H1 (cell line): Measurements from ENCODE around the gene SYDE2. TPM values are rescaled to one million over a fixed set of nuclear protein-coding genes. Genes with fewer than 3 reads are reported as not detected.

ENCODE experiments used
- CTCF ChIA-PET: fragments of 300-600 bp; sonication (Branson Sonifier 250); formaldehyde crosslinking; loops from one replicate; lab custom pipeline; 2021; ENCODE audit not compliant: partially characterized antibody; lab: Charles Lee
- POLR2A ChIA-PET: fragments of 300-600 bp; sonication (Branson Sonifier 250); formaldehyde crosslinking; loops from one replicate; lab custom pipeline; 2021; ENCODE audit warnings: inconsistent platforms; ENCODE audit not compliant: partially characterized antibody; lab: Charles Lee
- DNase-seq, 2 experiments: peaks; one replicate each; pipeline versions ENCODE4 v3.0.0 to v3.0.0-alpha.2; 2010 to 2022; ENCODE audit warnings: low spot score in 2 of 2, low read depth in 1 of 2, mixed read lengths in 1 of 2
- FAIRE-seq: peaks from 2 replicates; lab custom pipeline; 2011; peaks lifted over from hg19 to GRCh38; lab: Jason Lieb, UNC
- H2AFZ ChIP-seq: 2 replicates; pipeline ENCODE4 v1.8.1; 2012; ENCODE audit warnings: low read length, inconsistent platforms
- H2AK5ac ChIP-seq: 2 replicates; pipeline ENCODE4 v1.6.1; 2013; ENCODE audit warnings: low read depth, low read length
- H2BK120ac ChIP-seq: replicated peaks from 2 replicates; pipeline ENCODE3; 2013; ENCODE audit warnings: low read depth, low read length, inconsistent platforms
- H2BK12ac ChIP-seq: 2 replicates; pipeline ENCODE4 v1.6.1; 2013; ENCODE audit warnings: low read depth, low read length
- H2BK15ac ChIP-seq: 2 replicates; pipeline ENCODE4 v1.6.1; 2013; ENCODE audit warnings: low read length
- H2BK20ac ChIP-seq: 2 replicates; pipeline ENCODE4 v1.6.1; 2013; ENCODE audit warnings: low read length
- H2BK5ac ChIP-seq: 2 replicates; pipeline ENCODE4 v1.6.1; 2013; ENCODE audit warnings: low read depth, low read length
- H3K14ac ChIP-seq: 2 replicates; pipeline ENCODE4 v1.6.1; 2013; ENCODE audit warnings: inconsistent platforms; ENCODE audit not compliant: insufficient read length
- H3K18ac ChIP-seq: 2 replicates; pipeline ENCODE4 v1.6.1; 2013; ENCODE audit warnings: low read length; ENCODE audit errors: extremely low read depth
- H3K23ac ChIP-seq: 2 replicates; pipeline ENCODE4 v1.6.1; 2013; ENCODE audit warnings: inconsistent platforms; ENCODE audit not compliant: insufficient read length
- H3K23me2 ChIP-seq: 2 replicates; pipeline ENCODE4 v1.6.1; 2013; ENCODE audit warnings: low read depth, low read length
- H3K27ac ChIP-seq: 2 replicates; pipeline ENCODE4 v1.6.1; 2011; ENCODE audit warnings: low read depth, low read length, inconsistent platforms
- H3K27me3 ChIP-seq, 4 experiments: replicated peaks in 1 of 4; 1 replicate in 1 of 4; 2 replicates in 3 of 4; pipeline versions ENCODE4 v1.6.1 to v1.8.1; 2011 to 2013; ENCODE audit warnings: low read length in 3 of 4, mild to moderate bottlenecking in 3 of 4, inconsistent platforms in 2 of 4, mixed read lengths in 2 of 4, moderate library complexity in 1 of 4; ENCODE audit not compliant: control insufficient read depth in 3 of 4, insufficient read depth in 3 of 4; ENCODE audit errors: extremely low read depth in 1 of 4
- H3K36me3 ChIP-seq, 4 experiments: 2 replicates each; pipeline versions ENCODE4 v1.6.1 to v1.8.1; 2011 to 2013; ENCODE audit warnings: mild to moderate bottlenecking in 4 of 4, low read length in 3 of 4, moderate library complexity in 2 of 4, control low read depth in 1 of 4, inconsistent platforms in 1 of 4; ENCODE audit not compliant: insufficient read depth in 4 of 4, control insufficient read depth in 2 of 4
- H3K4ac ChIP-seq: replicated peaks from 2 replicates; pipeline ENCODE3; 2013; ENCODE audit warnings: low read length, low read depth, mixed read lengths, inconsistent platforms; ENCODE audit not compliant: insufficient read length
- H3K4me1 ChIP-seq, 4 experiments: replicated peaks in 1 of 4; 1 replicate in 1 of 4; 2 replicates in 3 of 4; pipeline versions ENCODE4 v1.6.1 to v1.8.1; 2011 to 2013; ENCODE audit warnings: low read length in 3 of 4, inconsistent platforms in 2 of 4, mixed read lengths in 1 of 4; ENCODE audit not compliant: insufficient read depth in 4 of 4, control insufficient read depth in 3 of 4
- H3K4me2 ChIP-seq, 2 experiments: 2 replicates each; pipeline versions ENCODE4 v1.6.1 to v1.8.1; 2011 to 2013; ENCODE audit warnings: low read depth in 2 of 2, low read length in 2 of 2, control low read depth in 1 of 2, inconsistent platforms in 1 of 2, mild to moderate bottlenecking in 1 of 2; ENCODE audit not compliant: insufficient read depth in 1 of 2
- H3K4me3 ChIP-seq, 4 experiments: fragments of 200-600, 300-600 bp in 1 of 4; sonication (generic), shearing (Covaris generic), sonication (Bioruptor Twin) in 1 of 4; 2 replicates each; pipeline versions ENCODE4 v1.5.1 to v1.8.1; 2011 to 2016; ENCODE audit warnings: low read length in 4 of 4, low read depth in 3 of 4, control low read depth in 2 of 4, inconsistent platforms in 2 of 4, mild to moderate bottlenecking in 2 of 4, mixed read lengths in 1 of 4, moderate library complexity in 1 of 4; ENCODE audit not compliant: insufficient read depth in 2 of 4; ENCODE audit errors: extremely low read depth in 1 of 4
- H3K56ac ChIP-seq: replicated peaks from 2 replicates; pipeline ENCODE3; 2013; ENCODE audit warnings: low read depth, mild to moderate bottlenecking, mixed read lengths, low read length, inconsistent platforms; ENCODE audit not compliant: insufficient read length
- H3K79me1 ChIP-seq: 2 replicates; pipeline ENCODE4 v1.6.1; 2013; ENCODE audit warnings: low read depth, low read length, control low read depth
- H3K79me2 ChIP-seq, 2 experiments: 2 replicates each; pipeline versions ENCODE4 v1.6.1 to v1.8.1; 2012 to 2013; ENCODE audit warnings: low read length in 2 of 2, mild to moderate bottlenecking in 2 of 2, inconsistent platforms in 1 of 2; ENCODE audit not compliant: insufficient read depth in 2 of 2, control insufficient read depth in 1 of 2
- H3K9ac ChIP-seq, 4 experiments: replicated peaks in 1 of 4; 1 replicate in 1 of 4; 2 replicates in 3 of 4; pipeline versions ENCODE4 v1.6.1 to v1.8.1; 2011 to 2013; ENCODE audit warnings: low read depth in 3 of 4, low read length in 3 of 4, control low read depth in 2 of 4, mild to moderate bottlenecking in 2 of 4, moderate library complexity in 2 of 4, inconsistent platforms in 1 of 4; ENCODE audit errors: extremely low read depth in 1 of 4
- H3K9me3 ChIP-seq, 2 experiments: 2 replicates each; pipeline versions ENCODE4 v1.6.1 to v1.8.1; 2012 to 2013; ENCODE audit warnings: mild to moderate bottlenecking in 2 of 2, moderate library complexity in 2 of 2, control low read depth in 1 of 2, inconsistent platforms in 1 of 2, low read depth in 1 of 2, low read length in 1 of 2, mixed read lengths in 1 of 2; ENCODE audit not compliant: insufficient read depth in 2 of 2
- H4K20me1 ChIP-seq, 2 experiments: replicated peaks in 1 of 2; 2 replicates each; pipeline versions ENCODE3 to v1.8.1; 2011 to 2013; ENCODE audit warnings: inconsistent platforms in 2 of 2, low read length in 2 of 2, mild to moderate bottlenecking in 1 of 2; ENCODE audit not compliant: insufficient read depth in 2 of 2, control insufficient read depth in 1 of 2
- H4K5ac ChIP-seq: 2 replicates; pipeline ENCODE4 v1.6.1; 2013; ENCODE audit warnings: low read length, low read depth, mixed read lengths, inconsistent platforms; ENCODE audit not compliant: insufficient read length
- H4K8ac ChIP-seq: 2 replicates; pipeline ENCODE4 v1.8.0; 2013; ENCODE audit warnings: mild to moderate bottlenecking, moderate library complexity, low read length, inconsistent platforms; ENCODE audit not compliant: insufficient read depth; ENCODE audit errors: extremely low read depth
- H4K91ac ChIP-seq: replicated peaks from 2 replicates; pipeline ENCODE3; 2013; ENCODE audit warnings: low read length, mixed read lengths, inconsistent platforms; ENCODE audit not compliant: insufficient read length
- ATF2 ChIP-seq: IDR thresholded peaks from 2 replicates; pipeline ENCODE4 v1.6.1; 2012; ENCODE audit warnings: low read length, inconsistent platforms
- CHD2 ChIP-seq: IDR thresholded peaks from 2 replicates; pipeline ENCODE4 v1.6.1; 2012; ENCODE audit warnings: low read length, improper control_type of control experiment
- SP2 ChIP-seq: IDR thresholded peaks from 2 replicates; pipeline ENCODE4 v1.6.1; 2012; ENCODE audit warnings: mild to moderate bottlenecking, low read length, inconsistent platforms
- WGBS, 2 experiments: shearing (Covaris generic) in 1 of 2; methylation state at CpG; one replicate each; pipeline versions ENCODE4 v1.1.6 to v1.1.7; 2013 to 2015; ENCODE audit warnings: low lambda C conversion rate in 2 of 2, mixed read lengths in 2 of 2, inconsistent platforms in 1 of 2, low coverage in 1 of 2, missing lambda C conversion rate in 1 of 2; ENCODE audit not compliant: insufficient replicate concordance in 2 of 2, insufficient coverage in 1 of 2, insufficient read length in 1 of 2; ENCODE audit errors: extremely low coverage in 1 of 2, missing lambda C conversion rate in 1 of 2; 5-methylcytosine and 5-hydroxymethylcytosine counted together
- polyA plus RNA-seq, 7 experiments: library from polyadenylated mRNA; depleted of rRNA in 3 of 7; stranded (reverse) in 5 of 7; unstranded in 2 of 7; fragments of >200 nt in 5 of 7; fragments of 200-250 nt in 2 of 7; gene quantifications; 1 replicate in 5 of 7; 2 replicates in 1 of 7; 4 replicates in 1 of 7; pipeline versions ENCODE4 v1.2.1 to v1.2.3, GENCODE V29; 2011 to 2013; ENCODE audit warnings: missing spikeins in 2 of 7, mixed read lengths in 2 of 7
- total RNA-seq: library from RNA; stranded (reverse); fragmentation: NEBNext Ultra II Directional; extraction: Animal tissue kit (Norgen Biotek cat#: 25700); gene quantifications from 2 replicates; pipeline ENCODE4 v1.2.1, GENCODE V29; 2021

Gene SYDE2
- total and polyA plus RNA-seq, 2 of the 8 experiments (the other 6 are each of a cell fraction or from before 2014, with no cell fraction given), result 1.6 to 14.6 TPM

GRCh38 chr1:85245891-85246290 lies 45.1 kb upstream of the SYDE2 start:
- H3K23ac ChIP-seq, result no peak overlapping the region
- H2AK5ac ChIP-seq, result no peak overlapping the region
- H3K4me3 ChIP-seq, result no peak overlapping the region
- ChIA-PET POLR2A (no interaction called here), CTCF (interaction anchor here (1.0 to 10.5 kb wide), 5 partner anchors 11 to 301 kb away, joined by 3 to 115 read pairs (median 19); partner anchors contain the start of gene C1orf52)
- DNase-seq (no peak), FAIRE-seq (no peak)
- 100% methylated on average over 1 of the region's 1 CpG; no CpG with 5 or more reads in 1 of the 2 experiments for WGBS, 2 experiments
- H3K27me3 ChIP-seq, result no peaks in the 10 kb centered on the region
- no peaks in the 10 kb centered on the region for H4K20me1 ChIP-seq
- H3K18ac ChIP-seq, result no peak overlapping the region
- H3K9me3 ChIP-seq, result peaks cover 4% of the 10 kb centered on the region in 2 experiments; a peak in 2 of 4 replicates
- no peak overlapping the region for H4K8ac ChIP-seq
- H3K9ac ChIP-seq, result no peak overlapping the region
- H3K23me2 ChIP-seq, result no peaks in the 10 kb centered on the region
- no peak overlapping the region for H2AFZ ChIP-seq
- H4K91ac ChIP-seq, result no peak overlapping the region
- H3K4me2 ChIP-seq, result no peak overlapping the region
- no peak overlapping the region for H2BK12ac ChIP-seq
- no peak overlapping the region for H3K56ac ChIP-seq
- no peak overlapping the region for H3K14ac ChIP-seq
- no peak overlapping the region for H2BK20ac ChIP-seq
- no peak overlapping the region for H3K4ac ChIP-seq
- H2BK5ac ChIP-seq, result no peak overlapping the region
- no peaks in the 10 kb centered on the region for H3K79me1 ChIP-seq
- no peak overlapping the region for H2BK15ac ChIP-seq
- peaks cover 0 to 4% (median 2%) of the 10 kb centered on the region in 4 experiments; a peak in 3 of 8 replicates for H3K36me3 ChIP-seq
- no peak overlapping the region for H4K5ac ChIP-seq
- no peaks in the 10 kb centered on the region; a peak in 2 of 7 replicates for H3K4me1 ChIP-seq
- no peak overlapping the region for H2BK120ac ChIP-seq
- H3K79me2 ChIP-seq, result no peaks in the 10 kb centered on the region
- no peak overlapping the region for H3K27ac ChIP-seq
- no peak for TF ChIP-seq ATF2
- TF ChIP-seq CHD2, result no peak
- TF ChIP-seq SP2, result no peak
